SK-N-SH treated with all-trans-retinoic acid at 6 μM for 48 hours (cell line): ENCODE results near the gene IL17C.

ENCODE experiments used
- ATAC-seq: fragments of 200-7000 bp; cut with Tn5 transposase; 3 replicates; pipeline ENCODE4 v1.9.1; 2020; ENCODE audit warnings: mild to moderate bottlenecking, moderate library complexity
- ARNTL ChIP-seq: fragments of 450-650 bp; formaldehyde crosslinking; IDR thresholded peaks from 2 replicates; pipeline ENCODE4 v1.5.0; 2020; ENCODE audit warnings: low read depth, mild to moderate bottlenecking, moderate library complexity, borderline replicate concordance
- BACH2 ChIP-seq: fragments of 250-450 bp; sonication (Bioruptor Pico); IDR thresholded peaks from 2 replicates; pipeline ENCODE4 v1.9.0; 2021; ENCODE audit warnings: mild to moderate bottlenecking, borderline replicate concordance
- CSDC2 ChIP-seq: fragments of 250-450 bp; sonication (Bioruptor Pico); IDR thresholded peaks from 2 replicates; pipeline ENCODE4 v1.5.0; 2020; ENCODE audit warnings: mild to moderate bottlenecking, moderate library complexity
- ESRRG ChIP-seq: fragments of 250-450 bp; sonication (Bioruptor Pico); IDR thresholded peaks from 2 replicates; pipeline ENCODE4 v1.6.1; 2021; ENCODE audit warnings: mild to moderate bottlenecking
- GLIS3 ChIP-seq: fragments of 250-450 bp; sonication (Bioruptor Pico); IDR thresholded peaks from 2 replicates; pipeline ENCODE4 v1.5.0; 2020; ENCODE audit warnings: mild to moderate bottlenecking, moderate library complexity
- ISL1 ChIP-seq: fragments of 250-450 bp; sonication (Bioruptor Pico); IDR thresholded peaks from 2 replicates; pipeline ENCODE4 v2.1.2; 2022; ENCODE audit warnings: mild to moderate bottlenecking, moderate library complexity
- OSR1 ChIP-seq: fragments of 250-450 bp; sonication (Bioruptor Pico); IDR thresholded peaks from 2 replicates; pipeline ENCODE4 v1.8.0; 2022; ENCODE audit warnings: moderate library complexity, mild to moderate bottlenecking, inconsistent platforms
- RARB ChIP-seq: fragments of 250-450 bp; sonication (Bioruptor Pico); IDR thresholded peaks from 2 replicates; pipeline ENCODE4 v1.8.0; 2021; ENCODE audit warnings: mild to moderate bottlenecking, moderate library complexity
- SNAI2 ChIP-seq: fragments of 250-450 bp; sonication (Bioruptor Pico); IDR thresholded peaks from 2 replicates; pipeline ENCODE4 v1.5.0; 2020; ENCODE audit warnings: mild to moderate bottlenecking, moderate library complexity
- TCF4 ChIP-seq: fragments of 250-450 bp; sonication (Bioruptor Pico); IDR thresholded peaks from 2 replicates; pipeline ENCODE4 v1.8.0; 2021; ENCODE audit warnings: mild to moderate bottlenecking, moderate library complexity, borderline replicate concordance
- TOX ChIP-seq: fragments of 250-450 bp; sonication (Bioruptor Pico); IDR thresholded peaks from 2 replicates; pipeline ENCODE4 v1.8.0; 2021; ENCODE audit warnings: mild to moderate bottlenecking, moderate library complexity, borderline replicate concordance
- ZC3H10 ChIP-seq: fragments of 250-450 bp; sonication (Bioruptor Pico); IDR thresholded peaks from 2 replicates; pipeline ENCODE4 v1.5.1; 2021; ENCODE audit warnings: mild to moderate bottlenecking, moderate library complexity
- ZFP3 ChIP-seq: fragments of 250-450 bp; sonication (Bioruptor Pico); IDR thresholded peaks from 2 replicates; pipeline ENCODE4 v1.5.0; 2020; ENCODE audit warnings: mild to moderate bottlenecking, moderate library complexity
- ZFP30 ChIP-seq: fragments of 450-650 bp; formaldehyde crosslinking; IDR thresholded peaks from 2 replicates; pipeline ENCODE4 v1.5.0; 2022; ENCODE audit warnings: mild to moderate bottlenecking, moderate library complexity
- ZNF565 ChIP-seq: fragments of 450-650 bp; formaldehyde crosslinking; conservative IDR thresholded peaks from 2 replicates; pipeline ENCODE4 v1.5.0; 2020; ENCODE audit warnings: low read depth, mild to moderate bottlenecking, moderate library complexity
- ZNF70 ChIP-seq: fragments of 450-650 bp; formaldehyde crosslinking; IDR thresholded peaks from 2 replicates; pipeline ENCODE4 v1.5.0; 2020; ENCODE audit warnings: mild to moderate bottlenecking, moderate library complexity
- ZNF8 ChIP-seq: fragments of 450-650 bp; formaldehyde crosslinking; IDR thresholded peaks from 2 replicates; pipeline ENCODE4 v1.5.0; 2020; ENCODE audit warnings: mild to moderate bottlenecking, moderate library complexity
- TF ChIP-seq, protein P1 (sequence below): fragments of 250-450 bp; sonication (Bioruptor Pico); IDR thresholded peaks from 2 replicates; pipeline ENCODE4 v1.8.0; 2021; ENCODE audit warnings: low read depth, mild to moderate bottlenecking, moderate library complexity, borderline replicate concordance
- TF ChIP-seq, protein P2 (sequence below): fragments of 250-450 bp; sonication (Bioruptor Pico); IDR thresholded peaks from 2 replicates; pipeline ENCODE4 v1.5.1; 2020; ENCODE audit warnings: low read depth, mild to moderate bottlenecking, moderate library complexity
- TF ChIP-seq, protein P3 (sequence below): fragments of 250-450 bp; sonication (Bioruptor Pico); IDR thresholded peaks from 2 replicates; pipeline ENCODE4 v1.8.0; 2020; ENCODE audit warnings: mild to moderate bottlenecking, moderate library complexity, borderline replicate concordance
- TF ChIP-seq, protein P4 (sequence below): fragments of 250-450 bp; sonication (Bioruptor Pico); IDR thresholded peaks from 2 replicates; pipeline ENCODE4 v1.5.1; 2021; ENCODE audit warnings: mild to moderate bottlenecking, moderate library complexity

IL17C gene

DNA sequence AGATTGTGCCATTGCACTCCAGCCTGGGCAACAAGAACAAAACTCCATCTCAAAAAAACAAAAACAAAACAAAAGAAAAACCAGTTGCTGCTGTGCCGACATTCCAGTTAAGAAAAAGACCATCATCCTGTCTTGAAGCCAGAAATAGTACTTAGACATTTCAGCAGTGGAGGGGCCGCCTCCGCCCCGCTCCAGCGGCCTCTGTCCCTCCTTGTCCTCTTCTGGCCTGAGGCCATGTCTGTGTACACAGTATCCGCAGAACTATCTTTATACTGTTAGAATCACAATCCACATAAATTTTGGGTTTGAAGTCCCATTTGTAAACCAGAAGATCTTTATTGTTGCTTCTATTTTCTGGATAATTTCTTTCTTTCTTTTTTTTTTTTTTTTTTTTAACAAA, 43.3 kb upstream of the IL17C start:
- no peak for TF ChIP-seq TOX
- no peak for TF ChIP-seq OSR1 (CRISPR knock-in tag)
- no peak for ATAC-seq

DNA sequence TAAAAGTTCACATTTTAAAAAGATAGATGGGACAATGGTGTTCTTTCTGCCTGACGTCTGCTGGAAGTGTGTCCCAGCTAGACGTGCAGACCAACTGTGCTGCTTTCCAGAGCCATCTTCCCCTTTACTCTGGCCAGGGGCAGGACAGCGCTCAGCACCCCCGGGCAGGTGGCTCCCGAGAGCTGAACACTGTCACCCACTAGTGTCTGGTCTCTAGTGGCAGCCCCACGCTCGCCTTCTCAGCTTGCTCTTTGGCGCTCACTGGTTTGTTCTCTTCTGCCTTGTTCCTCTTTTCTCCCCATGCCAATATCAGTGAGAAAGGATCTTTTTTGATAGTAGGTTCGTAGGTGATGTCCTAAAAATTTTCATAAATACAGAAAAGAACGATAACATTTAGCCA, 42.5 kb upstream of the IL17C start:
- ATAC-seq, result no peak
- TF ChIP-seq ZNF565 (CRISPR knock-in tag) (no peak), SNAI2 (CRISPR knock-in tag) (no peak), BACH2 (CRISPR knock-in tag) (no peak), ISL1 (CRISPR knock-in tag) (no peak)
- TF ChIP-seq, protein P1, sequence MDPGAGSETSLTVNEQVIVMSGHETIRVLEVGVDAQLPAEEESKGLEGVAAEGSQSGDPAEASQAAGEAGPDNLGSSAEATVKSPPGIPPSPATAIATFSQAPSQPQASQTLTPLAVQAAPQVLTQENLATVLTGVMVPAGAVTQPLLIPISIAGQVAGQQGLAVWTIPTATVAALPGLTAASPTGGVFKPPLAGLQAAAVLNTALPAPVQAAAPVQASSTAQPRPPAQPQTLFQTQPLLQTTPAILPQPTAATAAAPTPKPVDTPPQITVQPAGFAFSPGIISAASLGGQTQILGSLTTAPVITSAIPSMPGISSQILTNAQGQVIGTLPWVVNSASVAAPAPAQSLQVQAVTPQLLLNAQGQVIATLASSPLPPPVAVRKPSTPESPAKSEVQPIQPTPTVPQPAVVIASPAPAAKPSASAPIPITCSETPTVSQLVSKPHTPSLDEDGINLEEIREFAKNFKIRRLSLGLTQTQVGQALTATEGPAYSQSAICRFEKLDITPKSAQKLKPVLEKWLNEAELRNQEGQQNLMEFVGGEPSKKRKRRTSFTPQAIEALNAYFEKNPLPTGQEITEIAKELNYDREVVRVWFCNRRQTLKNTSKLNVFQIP (CRISPR knock-in tag), result no peak

DNA sequence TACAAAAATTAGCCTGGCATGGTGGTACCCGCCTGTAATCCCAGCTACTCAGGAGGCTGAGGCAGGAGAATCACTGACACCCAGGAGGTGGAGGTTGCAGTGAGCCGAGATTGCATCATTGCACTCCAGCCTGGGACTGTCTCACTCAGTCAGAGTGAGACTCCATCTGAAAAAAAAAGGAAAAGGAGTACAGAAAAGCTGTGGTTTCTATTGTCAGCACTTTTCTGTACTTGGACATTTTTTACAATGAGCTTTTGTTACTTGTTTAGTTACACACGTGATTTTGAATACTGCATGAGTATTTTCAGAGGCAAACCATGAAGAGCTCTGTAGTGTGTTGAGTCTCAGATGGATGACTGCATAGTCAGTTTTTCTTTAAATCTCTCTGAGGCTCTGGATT, 41.9 kb upstream of the IL17C start:
- TF ChIP-seq, protein P1 (CRISPR knock-in tag), result no peak
- TF ChIP-seq ZNF70 (CRISPR knock-in tag) (no peak), ZNF8 (CRISPR knock-in tag) (no peak), GLIS3 (CRISPR knock-in tag) (no peak), ZFP30 (no peak), BACH2 (CRISPR knock-in tag) (no peak), ZFP3 (CRISPR knock-in tag) (no peak), ZC3H10 (CRISPR knock-in tag) (no peak), ESRRG (CRISPR knock-in tag) (no peak), RARB (CRISPR knock-in tag) (no peak), OSR1 (CRISPR knock-in tag) (no peak), ARNTL (CRISPR knock-in tag) (no peak), SNAI2 (CRISPR knock-in tag) (no peak), TCF4 (CRISPR knock-in tag) (no peak)
- TF ChIP-seq, protein P2, sequence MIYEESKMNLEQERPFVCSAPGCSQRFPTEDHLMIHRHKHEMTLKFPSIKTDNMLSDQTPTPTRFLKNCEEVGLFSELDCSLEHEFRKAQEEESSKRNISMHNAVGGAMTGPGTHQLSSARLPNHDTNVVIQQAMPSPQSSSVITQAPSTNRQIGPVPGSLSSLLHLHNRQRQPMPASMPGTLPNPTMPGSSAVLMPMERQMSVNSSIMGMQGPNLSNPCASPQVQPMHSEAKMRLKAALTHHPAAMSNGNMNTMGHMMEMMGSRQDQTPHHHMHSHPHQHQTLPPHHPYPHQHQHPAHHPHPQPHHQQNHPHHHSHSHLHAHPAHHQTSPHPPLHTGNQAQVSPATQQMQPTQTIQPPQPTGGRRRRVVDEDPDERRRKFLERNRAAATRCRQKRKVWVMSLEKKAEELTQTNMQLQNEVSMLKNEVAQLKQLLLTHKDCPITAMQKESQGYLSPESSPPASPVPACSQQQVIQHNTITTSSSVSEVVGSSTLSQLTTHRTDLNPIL (CRISPR knock-in tag), result no peak
- TF ChIP-seq, protein P3, sequence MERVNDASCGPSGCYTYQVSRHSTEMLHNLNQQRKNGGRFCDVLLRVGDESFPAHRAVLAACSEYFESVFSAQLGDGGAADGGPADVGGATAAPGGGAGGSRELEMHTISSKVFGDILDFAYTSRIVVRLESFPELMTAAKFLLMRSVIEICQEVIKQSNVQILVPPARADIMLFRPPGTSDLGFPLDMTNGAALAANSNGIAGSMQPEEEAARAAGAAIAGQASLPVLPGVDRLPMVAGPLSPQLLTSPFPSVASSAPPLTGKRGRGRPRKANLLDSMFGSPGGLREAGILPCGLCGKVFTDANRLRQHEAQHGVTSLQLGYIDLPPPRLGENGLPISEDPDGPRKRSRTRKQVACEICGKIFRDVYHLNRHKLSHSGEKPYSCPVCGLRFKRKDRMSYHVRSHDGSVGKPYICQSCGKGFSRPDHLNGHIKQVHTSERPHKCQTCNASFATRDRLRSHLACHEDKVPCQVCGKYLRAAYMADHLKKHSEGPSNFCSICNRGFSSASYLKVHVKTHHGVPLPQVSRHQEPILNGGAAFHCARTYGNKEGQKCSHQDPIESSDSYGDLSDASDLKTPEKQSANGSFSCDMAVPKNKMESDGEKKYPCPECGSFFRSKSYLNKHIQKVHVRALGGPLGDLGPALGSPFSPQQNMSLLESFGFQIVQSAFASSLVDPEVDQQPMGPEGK, result no peak
- ATAC-seq, result no peak

DNA sequence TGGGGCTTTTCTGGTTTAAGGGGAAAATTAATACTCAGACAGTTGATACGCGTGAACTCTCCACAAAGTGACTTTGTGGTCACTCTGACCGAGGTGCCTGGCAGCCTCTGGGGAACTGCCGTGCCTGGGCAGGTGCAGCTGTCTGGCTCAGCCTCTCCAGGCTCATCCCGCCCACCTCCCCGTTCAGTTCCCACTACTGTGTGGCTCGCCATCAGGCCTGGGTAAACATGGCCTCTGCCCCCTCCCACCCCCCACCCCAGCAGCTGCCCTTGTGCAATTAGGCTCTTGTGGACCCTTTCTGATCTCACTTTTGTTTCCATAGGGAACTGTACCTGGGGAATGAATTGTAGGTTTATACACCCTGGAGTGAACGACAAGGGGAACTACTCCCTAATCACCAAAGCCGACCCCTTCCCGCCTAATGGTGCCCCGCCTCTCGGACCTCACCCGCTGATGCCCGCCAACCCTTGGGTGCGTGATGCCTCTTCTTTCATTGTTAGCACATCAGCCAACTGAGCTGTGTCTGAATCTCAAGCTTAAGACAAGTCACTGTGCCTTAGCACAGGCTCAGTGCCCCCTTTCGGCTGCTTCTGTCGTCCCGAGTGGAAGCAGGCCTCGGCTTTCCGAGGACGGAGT, 40.4 kb upstream of the IL17C start:
- no peak for ATAC-seq
- TF ChIP-seq ZNF565 (CRISPR knock-in tag) (no peak), ZNF8 (CRISPR knock-in tag) (no peak), BACH2 (CRISPR knock-in tag) (no peak), ZNF70 (CRISPR knock-in tag) (no peak), ARNTL (CRISPR knock-in tag) (no peak), CSDC2 (no peak), RARB (CRISPR knock-in tag) (no peak), TCF4 (CRISPR knock-in tag) (no peak), GLIS3 (CRISPR knock-in tag) (no peak), ISL1 (CRISPR knock-in tag) (no peak), ZC3H10 (CRISPR knock-in tag) (no peak)
- TF ChIP-seq, protein P2 (CRISPR knock-in tag), result no peak
- TF ChIP-seq, protein P4, sequence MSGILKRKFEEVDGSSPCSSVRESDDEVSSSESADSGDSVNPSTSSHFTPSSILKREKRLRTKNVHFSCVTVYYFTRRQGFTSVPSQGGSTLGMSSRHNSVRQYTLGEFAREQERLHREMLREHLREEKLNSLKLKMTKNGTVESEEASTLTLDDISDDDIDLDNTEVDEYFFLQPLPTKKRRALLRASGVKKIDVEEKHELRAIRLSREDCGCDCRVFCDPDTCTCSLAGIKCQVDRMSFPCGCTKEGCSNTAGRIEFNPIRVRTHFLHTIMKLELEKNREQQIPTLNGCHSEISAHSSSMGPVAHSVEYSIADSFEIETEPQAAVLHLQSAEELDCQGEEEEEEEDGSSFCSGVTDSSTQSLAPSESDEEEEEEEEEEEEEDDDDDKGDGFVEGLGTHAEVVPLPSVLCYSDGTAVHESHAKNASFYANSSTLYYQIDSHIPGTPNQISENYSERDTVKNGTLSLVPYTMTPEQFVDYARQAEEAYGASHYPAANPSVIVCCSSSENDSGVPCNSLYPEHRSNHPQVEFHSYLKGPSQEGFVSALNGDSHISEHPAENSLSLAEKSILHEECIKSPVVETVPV (CRISPR knock-in tag), result no peak
- TF ChIP-seq, protein P1 (CRISPR knock-in tag), result no peak
